H1 (cell line): ENCODE results near the gene PLA2G4A. TPM values are rescaled to one million over a fixed set of nuclear protein-coding genes. Genes with fewer than 3 reads are reported as not detected.

Experiments used
- CTCF ChIA-PET: fragments of 300-600 bp; sonication (Branson Sonifier 250); formaldehyde crosslinking; loops from one replicate; lab custom pipeline; 2021; ENCODE audit not compliant: partially characterized antibody; lab: Charles Lee
- POLR2A ChIA-PET: fragments of 300-600 bp; sonication (Branson Sonifier 250); formaldehyde crosslinking; loops from one replicate; lab custom pipeline; 2021; ENCODE audit warnings: inconsistent platforms; ENCODE audit not compliant: partially characterized antibody; lab: Charles Lee
- DNase-seq, 2 experiments: peaks; one replicate each; pipeline versions ENCODE4 v3.0.0 to v3.0.0-alpha.2; 2010 to 2022; ENCODE audit warnings: low spot score in 2 of 2, low read depth in 1 of 2, mixed read lengths in 1 of 2
- FAIRE-seq: peaks from 2 replicates; lab custom pipeline; 2011; peaks lifted over from hg19 to GRCh38; lab: Jason Lieb, UNC
- H2AFZ ChIP-seq: 2 replicates; pipeline ENCODE4 v1.8.1; 2012; ENCODE audit warnings: low read length, inconsistent platforms
- H2AK5ac ChIP-seq: 2 replicates; pipeline ENCODE4 v1.6.1; 2013; ENCODE audit warnings: low read depth, low read length
- H2BK120ac ChIP-seq: replicated peaks from 2 replicates; pipeline ENCODE3; 2013; ENCODE audit warnings: low read depth, low read length, inconsistent platforms
- H2BK12ac ChIP-seq: 2 replicates; pipeline ENCODE4 v1.6.1; 2013; ENCODE audit warnings: low read depth, low read length
- H2BK15ac ChIP-seq: 2 replicates; pipeline ENCODE4 v1.6.1; 2013; ENCODE audit warnings: low read length
- H2BK20ac ChIP-seq: 2 replicates; pipeline ENCODE4 v1.6.1; 2013; ENCODE audit warnings: low read length
- H2BK5ac ChIP-seq: 2 replicates; pipeline ENCODE4 v1.6.1; 2013; ENCODE audit warnings: low read depth, low read length
- H3K14ac ChIP-seq: 2 replicates; pipeline ENCODE4 v1.6.1; 2013; ENCODE audit warnings: inconsistent platforms; ENCODE audit not compliant: insufficient read length
- H3K18ac ChIP-seq: 2 replicates; pipeline ENCODE4 v1.6.1; 2013; ENCODE audit warnings: low read length; ENCODE audit errors: extremely low read depth
- H3K23ac ChIP-seq: 2 replicates; pipeline ENCODE4 v1.6.1; 2013; ENCODE audit warnings: inconsistent platforms; ENCODE audit not compliant: insufficient read length
- H3K23me2 ChIP-seq: 2 replicates; pipeline ENCODE4 v1.6.1; 2013; ENCODE audit warnings: low read depth, low read length
- H3K27ac ChIP-seq: 2 replicates; pipeline ENCODE4 v1.6.1; 2011; ENCODE audit warnings: low read depth, low read length, inconsistent platforms
- H3K27me3 ChIP-seq, 4 experiments: replicated peaks in 1 of 4; 1 replicate in 1 of 4; 2 replicates in 3 of 4; pipeline versions ENCODE4 v1.6.1 to v1.8.1; 2011 to 2013; ENCODE audit warnings: low read length in 3 of 4, mild to moderate bottlenecking in 3 of 4, inconsistent platforms in 2 of 4, mixed read lengths in 2 of 4, moderate library complexity in 1 of 4; ENCODE audit not compliant: control insufficient read depth in 3 of 4, insufficient read depth in 3 of 4; ENCODE audit errors: extremely low read depth in 1 of 4
- H3K36me3 ChIP-seq, 4 experiments: 2 replicates each; pipeline versions ENCODE4 v1.6.1 to v1.8.1; 2011 to 2013; ENCODE audit warnings: mild to moderate bottlenecking in 4 of 4, low read length in 3 of 4, moderate library complexity in 2 of 4, control low read depth in 1 of 4, inconsistent platforms in 1 of 4; ENCODE audit not compliant: insufficient read depth in 4 of 4, control insufficient read depth in 2 of 4
- H3K4ac ChIP-seq: replicated peaks from 2 replicates; pipeline ENCODE3; 2013; ENCODE audit warnings: low read length, low read depth, mixed read lengths, inconsistent platforms; ENCODE audit not compliant: insufficient read length
- H3K4me1 ChIP-seq, 4 experiments: replicated peaks in 1 of 4; 1 replicate in 1 of 4; 2 replicates in 3 of 4; pipeline versions ENCODE4 v1.6.1 to v1.8.1; 2011 to 2013; ENCODE audit warnings: low read length in 3 of 4, inconsistent platforms in 2 of 4, mixed read lengths in 1 of 4; ENCODE audit not compliant: insufficient read depth in 4 of 4, control insufficient read depth in 3 of 4
- H3K4me2 ChIP-seq, 2 experiments: 2 replicates each; pipeline versions ENCODE4 v1.6.1 to v1.8.1; 2011 to 2013; ENCODE audit warnings: low read depth in 2 of 2, low read length in 2 of 2, control low read depth in 1 of 2, inconsistent platforms in 1 of 2, mild to moderate bottlenecking in 1 of 2; ENCODE audit not compliant: insufficient read depth in 1 of 2
- H3K4me3 ChIP-seq, 4 experiments: fragments of 200-600, 300-600 bp in 1 of 4; sonication (generic), shearing (Covaris generic), sonication (Bioruptor Twin) in 1 of 4; 2 replicates each; pipeline versions ENCODE4 v1.5.1 to v1.8.1; 2011 to 2016; ENCODE audit warnings: low read length in 4 of 4, low read depth in 3 of 4, control low read depth in 2 of 4, inconsistent platforms in 2 of 4, mild to moderate bottlenecking in 2 of 4, mixed read lengths in 1 of 4, moderate library complexity in 1 of 4; ENCODE audit not compliant: insufficient read depth in 2 of 4; ENCODE audit errors: extremely low read depth in 1 of 4
- H3K56ac ChIP-seq: replicated peaks from 2 replicates; pipeline ENCODE3; 2013; ENCODE audit warnings: low read depth, mild to moderate bottlenecking, mixed read lengths, low read length, inconsistent platforms; ENCODE audit not compliant: insufficient read length
- H3K79me1 ChIP-seq: 2 replicates; pipeline ENCODE4 v1.6.1; 2013; ENCODE audit warnings: low read depth, low read length, control low read depth
- H3K79me2 ChIP-seq, 2 experiments: 2 replicates each; pipeline versions ENCODE4 v1.6.1 to v1.8.1; 2012 to 2013; ENCODE audit warnings: low read length in 2 of 2, mild to moderate bottlenecking in 2 of 2, inconsistent platforms in 1 of 2; ENCODE audit not compliant: insufficient read depth in 2 of 2, control insufficient read depth in 1 of 2
- H3K9ac ChIP-seq, 4 experiments: replicated peaks in 1 of 4; 1 replicate in 1 of 4; 2 replicates in 3 of 4; pipeline versions ENCODE4 v1.6.1 to v1.8.1; 2011 to 2013; ENCODE audit warnings: low read depth in 3 of 4, low read length in 3 of 4, control low read depth in 2 of 4, mild to moderate bottlenecking in 2 of 4, moderate library complexity in 2 of 4, inconsistent platforms in 1 of 4; ENCODE audit errors: extremely low read depth in 1 of 4
- H3K9me3 ChIP-seq, 2 experiments: 2 replicates each; pipeline versions ENCODE4 v1.6.1 to v1.8.1; 2012 to 2013; ENCODE audit warnings: mild to moderate bottlenecking in 2 of 2, moderate library complexity in 2 of 2, control low read depth in 1 of 2, inconsistent platforms in 1 of 2, low read depth in 1 of 2, low read length in 1 of 2, mixed read lengths in 1 of 2; ENCODE audit not compliant: insufficient read depth in 2 of 2
- H4K20me1 ChIP-seq, 2 experiments: replicated peaks in 1 of 2; 2 replicates each; pipeline versions ENCODE3 to v1.8.1; 2011 to 2013; ENCODE audit warnings: inconsistent platforms in 2 of 2, low read length in 2 of 2, mild to moderate bottlenecking in 1 of 2; ENCODE audit not compliant: insufficient read depth in 2 of 2, control insufficient read depth in 1 of 2
- H4K5ac ChIP-seq: 2 replicates; pipeline ENCODE4 v1.6.1; 2013; ENCODE audit warnings: low read length, low read depth, mixed read lengths, inconsistent platforms; ENCODE audit not compliant: insufficient read length
- H4K8ac ChIP-seq: 2 replicates; pipeline ENCODE4 v1.8.0; 2013; ENCODE audit warnings: mild to moderate bottlenecking, moderate library complexity, low read length, inconsistent platforms; ENCODE audit not compliant: insufficient read depth; ENCODE audit errors: extremely low read depth
- H4K91ac ChIP-seq: replicated peaks from 2 replicates; pipeline ENCODE3; 2013; ENCODE audit warnings: low read length, mixed read lengths, inconsistent platforms; ENCODE audit not compliant: insufficient read length
- CREB1 ChIP-seq: IDR thresholded peaks from 2 replicates; pipeline ENCODE4 v1.6.1; 2012; ENCODE audit warnings: inconsistent platforms
- WGBS, 2 experiments: shearing (Covaris generic) in 1 of 2; methylation state at CpG; one replicate each; pipeline versions ENCODE4 v1.1.6 to v1.1.7; 2013 to 2015; ENCODE audit warnings: low lambda C conversion rate in 2 of 2, mixed read lengths in 2 of 2, inconsistent platforms in 1 of 2, low coverage in 1 of 2, missing lambda C conversion rate in 1 of 2; ENCODE audit not compliant: insufficient replicate concordance in 2 of 2, insufficient coverage in 1 of 2, insufficient read length in 1 of 2; ENCODE audit errors: extremely low coverage in 1 of 2, missing lambda C conversion rate in 1 of 2; 5-methylcytosine and 5-hydroxymethylcytosine counted together
- polyA plus RNA-seq, 7 experiments: library from polyadenylated mRNA; depleted of rRNA in 3 of 7; stranded (reverse) in 5 of 7; unstranded in 2 of 7; fragments of >200 nt in 5 of 7; fragments of 200-250 nt in 2 of 7; gene quantifications; 1 replicate in 5 of 7; 2 replicates in 1 of 7; 4 replicates in 1 of 7; pipeline versions ENCODE4 v1.2.1 to v1.2.3, GENCODE V29; 2011 to 2013; ENCODE audit warnings: missing spikeins in 2 of 7, mixed read lengths in 2 of 7
- total RNA-seq: library from RNA; stranded (reverse); fragmentation: NEBNext Ultra II Directional; extraction: Animal tissue kit (Norgen Biotek cat#: 25700); gene quantifications from 2 replicates; pipeline ENCODE4 v1.2.1, GENCODE V29; 2021

The PLA2G4A gene
- total and polyA plus RNA-seq, 2 of the 8 experiments (the other 6 are each of a cell fraction or from before 2014, with no cell fraction given): 0.63 to 1.4 TPM

DNA sequence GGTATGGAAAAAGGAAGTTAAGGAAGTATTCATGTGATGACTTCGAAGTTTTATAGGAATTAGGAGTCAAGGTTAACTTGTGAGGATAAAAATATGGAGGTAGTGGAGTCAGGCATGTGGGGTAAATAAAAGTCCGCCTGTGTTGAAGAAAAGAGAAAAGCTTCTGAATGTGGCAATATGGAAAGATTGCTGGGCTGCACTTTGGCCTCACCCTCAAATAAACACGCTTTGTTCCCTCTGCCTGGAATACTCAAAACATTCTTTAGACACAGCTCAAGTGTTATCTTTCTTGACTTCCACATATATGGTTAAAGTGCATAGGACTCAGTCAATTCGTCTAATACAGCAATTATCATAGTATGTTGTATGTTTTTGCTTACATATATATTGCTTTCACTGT lies 137.7 kb downstream of the PLA2G4A start:
- Histone ChIP-seq H3K9me3 (no peaks in the 10 kb centered on the region), H3K9ac (no peak overlapping the region), H3K23me2 (peaks cover 2% of the 10 kb centered on the region; the same call in 1 of the 2 replicates), H3K4ac (no peak overlapping the region), H3K27me3 (no peaks in the 10 kb centered on the region), H2BK12ac (no peak overlapping the region), H3K4me1 (peaks cover 0 to 2% (median 0%) of the 10 kb centered on the region in 4 experiments; a peak in 1 of 7 replicates)
- DNase-seq: no peak
- TF ChIP-seq CREB1: no peak
- TF ChIP-seq, all 59 proteins: peak for 0
- Histone ChIP-seq H4K5ac (no peak overlapping the region), H3K4me2 (no peak overlapping the region), H3K18ac (no peak overlapping the region), H2AFZ (no peak overlapping the region), H3K79me1 (no peaks in the 10 kb centered on the region), H4K20me1 (no peaks in the 10 kb centered on the region), H3K27ac (no peak overlapping the region), H3K23ac (no peak overlapping the region), H2BK20ac (no peak overlapping the region), H3K14ac (no peak overlapping the region), H4K91ac (no peak overlapping the region), H2BK5ac (no peak overlapping the region), H2BK120ac (no peak overlapping the region), H3K36me3 (no peaks in the 10 kb centered on the region), H2AK5ac (no peak overlapping the region), H4K8ac (no peak overlapping the region), H3K79me2 (no peaks in the 10 kb centered on the region), H3K56ac (no peak overlapping the region), H3K4me3 (no peak overlapping the region), H2BK15ac (no peak overlapping the region)
- ChIA-PET POLR2A (no interaction called here), CTCF (no interaction called here)
- FAIRE-seq: no peak
- 88 to 100% methylated on average over 1 to 4 of the region's 4 CpGs for WGBS, 2 experiments
